ENCODE results near the gene TLNRD1.

TLNRD1 gene

GRCh38 chr15:81046290-81046689, 45.6 kb downstream of the TLNRD1 start:
- no peaks in the 10 kb centered on the region for H3K9me3 ChIP-seq (ENCODE audit: control insufficient read depth, low read length)
- H3K27ac ChIP-seq, result no peak overlapping the region
- no peak for TF ChIP-seq CTCF (IDR thresholded peaks at IDR 0.05)
- H3K36me3 ChIP-seq (ENCODE audit: control insufficient read depth, insufficient read depth, low read length), result no peaks in the 10 kb centered on the region
- no peaks in the 10 kb centered on the region for H3K27me3 ChIP-seq (ENCODE audit: control insufficient read depth, insufficient read depth, low read length)
- no peaks in the 10 kb centered on the region for H3K79me2 ChIP-seq
- H3K4me2 ChIP-seq (ENCODE audit: low read length), result no peak overlapping the region
- H3K4me3 ChIP-seq (ENCODE audit: low read depth, low read length), result no peak overlapping the region
- H3K4me1 ChIP-seq, result no peaks in the 10 kb centered on the region
- no peak overlapping the region for H2AFZ ChIP-seq
- H3K9ac ChIP-seq, result no peak overlapping the region

GRCh38 chr15:81047928-81048327, 47.2 kb downstream of the TLNRD1 start:
- H3K79me2 ChIP-seq, result no peaks in the 10 kb centered on the region
- H3K27me3 ChIP-seq (ENCODE audit: control insufficient read depth, insufficient read depth, low read length), result no peaks in the 10 kb centered on the region
- H3K9me3 ChIP-seq (ENCODE audit: control insufficient read depth, low read length), result no peaks in the 10 kb centered on the region
- no peak for TF ChIP-seq CTCF (IDR thresholded peaks at IDR 0.05)
- no peaks in the 10 kb centered on the region for H3K36me3 ChIP-seq (ENCODE audit: control insufficient read depth, insufficient read depth, low read length)
- H3K4me2 ChIP-seq (ENCODE audit: low read length), result no peak overlapping the region
- no peaks in the 10 kb centered on the region for H3K4me1 ChIP-seq
- H3K4me3 ChIP-seq (ENCODE audit: low read depth, low read length), result no peak overlapping the region
- no peak overlapping the region for H2AFZ ChIP-seq
- no peak overlapping the region for H3K27ac ChIP-seq
- no peak overlapping the region for H3K9ac ChIP-seq

GRCh38 chr15:81049835-81050234, 49.1 kb downstream of the TLNRD1 start:
- Histone ChIP-seq H3K9ac (no peak overlapping the region), H3K79me2 (no peaks in the 10 kb centered on the region), H3K4me3 (ENCODE audit: low read depth, low read length) (no peak overlapping the region), H2AFZ (no peak overlapping the region), H3K4me1 (no peaks in the 10 kb centered on the region), H3K36me3 (ENCODE audit: control insufficient read depth, insufficient read depth, low read length) (no peaks in the 10 kb centered on the region), H3K4me2 (ENCODE audit: low read length) (no peak overlapping the region), H3K9me3 (ENCODE audit: control insufficient read depth, low read length) (no peaks in the 10 kb centered on the region), H3K27ac (no peak overlapping the region), H3K27me3 (ENCODE audit: control insufficient read depth, insufficient read depth, low read length) (no peaks in the 10 kb centered on the region)
- TF ChIP-seq CTCF (IDR thresholded peaks at IDR 0.05), result no peak

- no peaks in the 10 kb centered on the region for H3K27me3 ChIP-seq (ENCODE audit: control insufficient read depth, insufficient read depth, low read length)
These were observed 49.5 kb downstream of the TLNRD1 start for GRCh38 chr15:81050259-81050658.

More at GRCh38 chr15:81050259-81050658, 49.5 kb downstream of the TLNRD1 start:
- Histone ChIP-seq H3K79me2 (no peaks in the 10 kb centered on the region), H3K36me3 (ENCODE audit: control insufficient read depth, insufficient read depth, low read length) (no peaks in the 10 kb centered on the region), H3K9me3 (ENCODE audit: control insufficient read depth, low read length) (no peaks in the 10 kb centered on the region), H3K27ac (no peak overlapping the region), H3K9ac (no peak overlapping the region), H3K4me3 (ENCODE audit: low read depth, low read length) (no peak overlapping the region), H2AFZ (no peak overlapping the region), H3K4me2 (ENCODE audit: low read length) (no peak overlapping the region), H3K4me1 (no peaks in the 10 kb centered on the region)
- TF ChIP-seq CTCF (IDR thresholded peaks at IDR 0.05), result no peak

Data from parathyroid adenoma (tissue), 2 donors.